ENCODE measurements around the gene SEMA7A. TPM values are rescaled to one million over a fixed set of nuclear protein-coding genes. Genes with fewer than 3 reads are reported as not detected.
A peak's percentile ranks its signal among the peaks of the same experiment; 100 is the strongest.

SEMA7A gene
- total RNA-seq, 1 experiment from 2014 or later, result 74.9 TPM

GRCh38 chr15:74400915-74401757 is 32.6 kb downstream of the SEMA7A start:
- CTCF ChIA-PET, result no interaction called here
- Histone ChIP-seq H3K4me3 (ENCODE audit: low read length) (no peak overlapping the region; the same call in 1 of the 2 replicates), H3K4me1 (ENCODE audit: insufficient read depth, low read length) (peaks cover 56% of the 10 kb centered on the region), H3K4me2 (ENCODE audit: low read length) (peak overlapping the region; percentile 82), H3K9me3 (ENCODE audit: low read length) (no peaks in the 10 kb centered on the region), H2AFZ (ENCODE audit: low read length) (no peak overlapping the region), H3K36me3 (ENCODE audit: low read depth, low read length) (no peaks in the 10 kb centered on the region), H3K27me3 (ENCODE audit: low read length) (no peaks in the 10 kb centered on the region), H3K9me2 (replicated peaks; ENCODE audit: low read length) (no peaks in the 10 kb centered on the region), H3K79me2 (ENCODE audit: low read length) (peaks cover 8% of the 10 kb centered on the region), H3F3A (ENCODE audit: low read length, unreplicated experiment) (peaks cover 6% of the 10 kb centered on the region), H3K9ac (ENCODE audit: low read length) (peak overlapping the region; percentile 88), H3K27ac (ENCODE audit: low read length) (peak overlapping the region; percentile 100), H4K20me1 (ENCODE audit: low read length) (no peaks in the 10 kb centered on the region)
- ATAC-seq (peak; percentile 21), DNase-seq (peak; percentile 93)
- BruUV-seq (replicated peaks), result no TSS peak
- intact Hi-C loops (cut with micrococcal nuclease), result no loop called here
- POLR2A ChIA-PET (ENCODE audit: unreplicated experiment), result no interaction called here
- TF ChIP-seq EZH2 (IDR thresholded peaks at IDR 0.05; ENCODE audit: low read length, unreplicated experiment) (no peak), CTCF (conservative IDR thresholded peaks at IDR 0.05; ENCODE audit: low read depth, low read length) (no peak), EZH2phosphoT487 (IDR thresholded peaks at IDR 0.05; ENCODE audit: borderline replicate concordance, low read length) (no peak)

- CTCF ChIA-PET, result no interaction called here
- intact Hi-C loops (cut with micrococcal nuclease), result no loop called here
- Histone ChIP-seq H3K79me2 (ENCODE audit: low read length) (peaks cover 11% of the 10 kb centered on the region), H3K9me2 (replicated peaks; ENCODE audit: low read length) (no peaks in the 10 kb centered on the region), H2AFZ (ENCODE audit: low read length) (no peak overlapping the region), H3K27me3 (ENCODE audit: low read length) (no peaks in the 10 kb centered on the region), H4K20me1 (ENCODE audit: low read length) (no peaks in the 10 kb centered on the region), H3K9me3 (ENCODE audit: low read length) (no peaks in the 10 kb centered on the region), H3K9ac (ENCODE audit: low read length) (peak overlapping the region; percentile 88), H3K4me1 (ENCODE audit: insufficient read depth, low read length) (peaks cover 64% of the 10 kb centered on the region), H3K27ac (ENCODE audit: low read length) (peak overlapping the region; percentile 100), H3K4me3 (ENCODE audit: low read length) (no peak overlapping the region; the same call in 1 of the 2 replicates), H3K36me3 (ENCODE audit: low read depth, low read length) (no peaks in the 10 kb centered on the region), H3K4me2 (ENCODE audit: low read length) (peak overlapping the region; percentile 82), H3F3A (ENCODE audit: low read length, unreplicated experiment) (peaks cover 6% of the 10 kb centered on the region)
- TF ChIP-seq EZH2 (IDR thresholded peaks at IDR 0.05; ENCODE audit: low read length, unreplicated experiment) (no peak), EZH2phosphoT487 (IDR thresholded peaks at IDR 0.05; ENCODE audit: borderline replicate concordance, low read length) (no peak), CTCF (conservative IDR thresholded peaks at IDR 0.05; ENCODE audit: low read depth, low read length) (no peak)
- POLR2A ChIA-PET (ENCODE audit: unreplicated experiment), result no interaction called here
- no peak for DNase-seq
- BruUV-seq (replicated peaks), result TSS peak; percentile 56
- no peak for ATAC-seq
These were observed 33.4 kb downstream of the SEMA7A start for GRCh38 chr15:74400313-74400860.
